Stimulated activated CD4-positive, alpha-beta T cell treated with anti-CD3 and anti-CD28 coated beads, Interleukin-15, amount 100 ng/mL, for 48 hours (primary cell): ENCODE measurements around the gene SEMA5A.

ENCODE experiments used
- DNase-seq, 2 donors: peaks; one replicate each; pipeline ENCODE4 v3.0.0-alpha.2; 2020; ENCODE audit warnings: low read depth in 2 of 2

SEMA5A gene

GRCh38 chr5:9170026-9170425 lies 375.8 kb downstream of the SEMA5A start:
- no peak for DNase-seq

- no peak for DNase-seq
Measured at GRCh38 chr5:9169557-9169902, 376.3 kb downstream of the SEMA5A start.

- no peak for DNase-seq
Measured at GRCh38 chr5:9168791-9169556, 376.9 kb downstream of the SEMA5A start.

GRCh38 chr5:9166202-9167112 lies 379.4 kb downstream of the SEMA5A start:
- DNase-seq, result no peak

- DNase-seq, result no peak
Measured at GRCh38 chr5:9165546-9165945, 380.3 kb downstream of the SEMA5A start.

- no peak for DNase-seq
Measured at GRCh38 chr5:9160747-9161146, 385.1 kb downstream of the SEMA5A start.

- no peak for DNase-seq
Measured at GRCh38 chr5:9157811-9158210, 388.1 kb downstream of the SEMA5A start.

- DNase-seq, result no peak
Measured at GRCh38 chr5:9157020-9157419, 388.9 kb downstream of the SEMA5A start.

- DNase-seq, result no peak
Measured at GRCh38 chr5:9156282-9156681, 389.6 kb downstream of the SEMA5A start.

GRCh38 chr5:9151684-9152427 lies 394.0 kb downstream of the SEMA5A start:
- DNase-seq, result no peak

GRCh38 chr5:9149988-9150387 lies 395.9 kb downstream of the SEMA5A start:
- DNase-seq, result no peak

- no peak for DNase-seq
Measured at GRCh38 chr5:9148242-9148641, 397.6 kb downstream of the SEMA5A start.

- DNase-seq, result no peak
Measured at GRCh38 chr5:9140711-9141110, 405.2 kb downstream of the SEMA5A start.

GRCh38 chr5:9140202-9140601 lies 405.7 kb downstream of the SEMA5A start:
- DNase-seq, result no peak

- no peak for DNase-seq
Measured at GRCh38 chr5:9139344-9139743, 406.5 kb downstream of the SEMA5A start.

- no peak for DNase-seq
Measured at GRCh38 chr5:9128136-9128535, 417.7 kb downstream of the SEMA5A start.

GRCh38 chr5:9126490-9126889 lies 419.4 kb downstream of the SEMA5A start:
- no peak for DNase-seq

GRCh38 chr5:9125852-9126251 lies 420.0 kb downstream of the SEMA5A start:
- DNase-seq, result no peak

- no peak for DNase-seq
Measured at GRCh38 chr5:9124838-9125237, 421.0 kb downstream of the SEMA5A start.

GRCh38 chr5:9124071-9124470 lies 421.8 kb downstream of the SEMA5A start:
- no peak for DNase-seq

- DNase-seq, result no peak
Measured at GRCh38 chr5:9122528-9122927, 423.3 kb downstream of the SEMA5A start.

- DNase-seq, result no peak
Measured at GRCh38 chr5:9121597-9121996, 424.3 kb downstream of the SEMA5A start.
